Activated CD4-positive, alpha-beta T cell treated with anti-CD3 and anti-CD28 coated beads for 48 hours (primary cell): ENCODE results near the gene RNASEH1.

ENCODE experiments used
- DNase-seq: peaks from one replicate; pipeline ENCODE4 v3.0.0-alpha.2; 2020

Gene RNASEH1

GRCh38 chr2:3558205-3559014 is at the start of gene RNASEH1:
TSS of gene RNASEH1 (minus strand) at chr2:3558333. CDS start at chr2:3558260, 73 bp downstream.
- peak; percentile 99 for DNase-seq

DNA sequence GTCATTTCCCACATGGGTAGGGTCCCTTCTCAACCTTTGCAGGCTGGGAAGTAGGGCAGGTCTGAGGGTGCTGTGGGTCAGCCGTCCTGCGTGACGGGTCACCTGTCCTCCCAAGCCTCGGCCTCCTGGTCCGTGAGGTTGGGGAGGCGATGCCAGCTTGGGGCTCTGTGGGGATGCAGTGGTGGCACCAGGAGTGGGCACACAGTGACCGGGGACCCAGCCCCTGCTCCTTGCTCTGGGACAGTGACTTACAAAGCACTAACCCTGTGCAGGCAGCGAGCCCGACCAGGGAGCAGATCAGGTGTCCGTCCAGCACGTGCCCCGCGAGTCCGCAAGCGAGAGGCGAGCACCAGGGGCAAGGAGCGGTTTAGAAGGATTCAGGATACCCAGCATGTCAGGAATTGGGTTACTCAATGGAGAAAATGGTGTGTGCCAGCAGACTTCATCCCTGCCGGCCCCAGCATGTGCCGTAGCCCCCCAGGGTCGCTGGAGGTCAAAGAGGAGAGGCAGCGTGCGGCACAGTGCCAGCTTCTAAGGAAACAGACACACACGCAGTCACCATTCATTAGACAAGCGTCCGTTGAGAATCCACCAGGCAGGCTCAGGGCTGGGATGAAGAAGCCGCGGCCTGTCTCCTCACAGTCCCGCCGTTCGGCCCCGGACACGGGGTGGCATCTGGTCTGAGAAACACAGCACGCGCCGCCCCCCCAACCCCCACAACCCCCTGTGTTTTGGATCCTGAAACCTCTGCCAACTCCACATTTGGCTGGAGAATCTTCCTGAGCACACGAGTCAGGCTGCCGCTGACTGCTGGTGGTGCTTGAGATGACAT is 48.5 kb upstream of the RNASEH1 start:
- no peak for DNase-seq

DNA sequence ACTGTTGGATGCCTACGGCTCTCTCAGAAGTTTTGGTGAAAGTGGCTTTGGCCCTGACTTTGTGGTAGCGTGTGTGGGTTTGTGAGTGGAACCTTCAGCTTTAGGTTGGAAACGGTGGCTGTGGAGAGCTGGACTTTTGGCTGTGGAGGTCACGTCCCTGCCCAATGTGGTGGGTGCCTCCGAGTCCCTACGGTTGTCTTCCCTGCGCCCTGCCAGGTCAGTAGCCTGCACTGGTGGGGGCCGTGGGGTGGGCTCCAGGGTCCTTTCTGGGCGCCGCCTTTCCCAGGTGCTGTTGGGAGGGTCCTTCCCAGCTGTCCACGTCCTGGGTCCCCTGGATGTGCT is 47.9 kb upstream of the RNASEH1 start:
- no peak for DNase-seq

GRCh38 chr2:3604991-3605961 is 47.1 kb upstream of the RNASEH1 start:
- no peak for DNase-seq

DNA sequence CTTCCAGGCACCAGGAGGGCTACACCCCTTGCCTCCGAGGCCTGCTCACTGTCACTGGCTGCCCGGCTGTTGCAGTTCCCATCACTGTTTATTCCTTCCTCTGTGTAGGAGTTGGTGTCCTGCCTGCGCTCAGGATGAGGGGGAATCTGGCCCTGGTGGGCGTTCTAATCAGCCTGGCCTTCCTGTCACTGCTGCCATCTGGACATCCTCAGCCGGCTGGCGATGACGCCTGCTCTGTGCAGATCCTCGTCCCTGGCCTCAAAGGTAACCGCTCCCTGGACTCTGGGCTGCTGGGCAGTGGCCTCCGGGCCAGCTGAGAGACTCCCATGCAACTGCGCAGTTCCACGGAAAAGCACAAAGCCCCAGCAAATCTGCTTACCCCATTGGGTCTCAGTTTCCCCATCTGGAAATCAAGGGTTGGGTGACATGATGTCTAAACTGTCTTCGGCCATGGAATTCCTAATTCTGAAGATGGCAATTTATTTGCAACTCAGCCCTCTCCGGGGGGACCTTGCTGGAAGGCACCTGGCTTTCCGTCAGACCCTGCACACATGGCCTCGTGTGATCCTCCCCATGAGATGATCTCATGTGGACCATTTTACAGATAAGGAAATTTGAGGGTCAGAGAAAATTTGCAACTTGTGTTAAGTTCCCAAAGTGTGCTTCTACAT is 46.2 kb upstream of the RNASEH1 start:
- DNase-seq = no peak

- no peak for DNase-seq
These were observed 45.5 kb upstream of the RNASEH1 start for GRCh38 chr2:3603536-3604206.

DNA sequence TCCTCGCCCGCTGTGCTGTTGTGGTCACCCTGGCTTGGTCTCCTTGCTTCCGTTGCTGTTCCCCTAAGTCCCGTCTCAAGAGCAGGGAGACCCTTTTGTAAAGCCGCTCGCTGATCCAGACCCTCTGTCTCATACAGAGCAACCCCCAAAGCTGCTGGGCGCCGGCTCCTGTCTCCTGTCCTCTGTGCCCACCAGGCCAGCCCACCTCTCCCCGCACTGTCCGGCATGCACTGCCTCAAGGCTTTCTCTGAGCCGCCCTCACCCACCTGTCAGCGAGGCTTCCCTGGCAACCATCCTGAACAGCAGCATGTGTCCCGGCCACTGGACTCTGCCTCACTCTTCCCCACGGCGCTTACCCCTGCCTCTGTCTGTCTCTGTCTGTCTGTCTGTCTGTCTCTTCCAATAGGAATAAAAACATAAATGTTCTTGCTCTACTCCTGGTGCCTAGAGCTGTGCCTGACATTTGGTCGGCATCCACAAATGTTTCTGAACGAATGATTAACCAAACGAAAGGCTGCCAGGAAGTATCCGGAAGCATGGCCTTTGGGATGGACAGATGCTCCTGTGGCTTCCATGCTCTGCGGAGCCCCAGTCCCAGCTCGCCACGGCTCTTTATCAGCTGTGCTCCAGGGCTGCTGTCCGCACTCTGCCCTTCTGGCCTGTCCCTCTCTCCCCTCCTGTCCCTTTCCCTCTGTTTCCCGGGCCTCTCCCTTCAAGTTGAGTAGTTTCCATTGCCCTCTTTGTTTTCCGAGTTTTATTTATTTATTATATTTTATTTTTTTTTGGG is 44.6 kb upstream of the RNASEH1 start:
- no peak for DNase-seq

- DNase-seq = no peak
These were observed 43.6 kb upstream of the RNASEH1 start for GRCh38 chr2:3601561-3602271.

DNA sequence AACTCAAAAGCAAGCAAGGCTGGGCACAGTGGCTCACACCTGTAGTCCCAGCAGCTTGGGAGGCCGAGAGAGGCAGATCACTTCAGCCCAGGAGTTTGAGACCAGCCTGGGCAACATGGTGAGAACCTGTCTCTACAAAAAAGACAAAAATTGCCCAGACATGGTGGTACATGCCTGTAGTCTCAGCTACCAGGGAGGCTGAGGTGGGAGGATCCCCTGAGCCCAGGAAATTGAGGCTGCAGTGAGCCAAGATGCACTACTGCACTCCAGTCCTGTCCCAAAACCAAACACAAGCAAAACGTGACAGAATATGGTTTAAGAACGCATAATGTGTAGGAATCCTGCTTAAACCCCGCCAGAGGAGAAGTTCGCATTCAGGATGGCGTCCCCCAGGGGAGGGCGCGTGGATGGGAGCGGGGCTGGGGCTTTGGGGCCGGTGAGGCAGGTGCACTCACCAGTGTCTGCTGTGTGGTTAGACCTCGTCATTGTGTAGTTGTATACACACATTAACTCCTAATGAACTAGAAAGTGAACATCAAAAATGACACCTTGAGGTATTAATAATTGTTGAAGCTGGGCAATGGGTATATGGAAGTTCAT is 42.2 kb upstream of the RNASEH1 start:
- DNase-seq = no peak

GRCh38 chr2:3598912-3599854 is 41.0 kb upstream of the RNASEH1 start:
- no peak for DNase-seq

DNA sequence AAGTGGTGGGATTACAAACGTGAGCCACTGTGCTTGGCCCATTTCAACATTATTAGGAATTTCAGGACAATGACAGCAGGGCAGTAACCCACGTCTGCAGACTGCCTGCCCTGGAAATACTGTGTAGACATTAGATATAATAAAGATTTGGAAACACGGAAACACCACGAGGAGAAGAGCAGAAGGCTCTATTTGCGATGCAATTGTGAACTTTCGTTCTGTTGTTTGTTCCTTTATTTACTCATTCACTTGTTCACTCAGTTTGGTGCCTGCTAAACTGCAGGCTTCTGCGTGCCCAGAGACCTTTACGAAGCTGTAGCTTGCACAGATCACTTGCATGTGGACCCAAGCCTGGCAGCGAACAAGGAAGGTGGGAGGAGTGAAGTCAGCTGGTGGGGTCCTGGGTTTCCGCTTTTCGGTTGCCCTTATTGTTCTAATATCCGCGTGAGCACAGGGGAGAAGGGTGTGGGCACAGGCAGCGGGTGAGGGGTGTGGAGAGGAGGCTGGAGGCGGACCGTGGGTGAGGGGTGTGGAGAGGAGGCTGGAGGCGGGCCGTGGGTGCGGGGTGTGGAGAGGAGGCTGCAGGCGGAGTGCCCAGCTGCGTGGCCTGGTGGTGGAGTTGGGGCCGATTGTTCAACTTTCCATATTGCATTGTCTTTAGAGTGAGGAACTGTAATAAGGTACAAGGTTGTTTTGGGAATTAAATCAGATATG is 40.2 kb upstream of the RNASEH1 start:
- no peak for DNase-seq

GRCh38 chr2:3597567-3597966 is 39.4 kb upstream of the RNASEH1 start:
- DNase-seq = peak; percentile 38

- no peak for DNase-seq
These were observed 38.8 kb upstream of the RNASEH1 start for GRCh38 chr2:3596901-3597417.

DNA sequence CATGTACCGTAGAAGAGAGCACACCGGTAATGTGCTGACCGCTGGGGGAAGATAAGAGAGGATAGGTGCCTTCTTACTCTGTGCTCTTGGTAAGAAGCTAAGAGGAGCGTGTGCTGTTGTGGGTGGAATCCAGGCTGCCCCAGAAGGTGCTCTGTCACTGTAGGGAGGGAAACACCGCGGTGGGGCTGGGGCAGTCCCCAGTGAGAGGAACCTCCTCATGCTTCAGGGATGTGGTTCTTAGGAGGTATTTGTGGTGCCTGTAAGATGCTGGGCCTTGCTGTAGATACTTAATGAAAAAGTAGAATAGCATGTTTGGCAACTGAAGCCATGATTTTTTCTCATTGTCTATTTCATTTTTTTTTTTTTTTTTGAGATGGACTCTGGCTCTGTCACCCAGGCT is 37.9 kb upstream of the RNASEH1 start:
- peak; percentile 73 for DNase-seq

DNA sequence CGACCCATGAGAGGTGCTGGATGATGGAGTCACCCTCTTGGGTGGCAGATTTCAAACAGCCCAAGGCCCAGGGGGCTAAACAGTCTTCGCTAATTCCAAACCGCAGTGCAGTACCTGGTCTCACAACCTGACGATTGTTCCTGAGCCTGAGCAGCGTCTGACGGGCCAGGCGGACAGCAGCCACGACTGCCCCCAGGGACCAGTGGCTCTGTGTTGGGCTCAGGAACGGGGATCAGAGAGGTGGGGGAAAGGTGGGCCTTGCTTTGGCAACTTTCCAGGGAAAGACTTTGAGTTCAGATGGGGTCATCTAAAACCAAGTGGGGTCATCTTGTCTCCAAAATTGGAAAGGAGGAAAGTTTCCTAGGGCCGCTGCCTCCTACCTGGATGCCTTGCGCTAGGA is 37.3 kb upstream of the RNASEH1 start:
- DNase-seq = no peak

GRCh38 chr2:3594493-3595281 is 36.6 kb upstream of the RNASEH1 start, which contains the start of gene COLEC11:
TSS of gene COLEC11 (plus strand) at chr2:3595112. CDS start at chr2:3604341, 9,229 bp downstream.
- no peak for DNase-seq

- no peak for DNase-seq
These were observed 31.0 kb upstream of the RNASEH1 start for GRCh38 chr2:3589086-3589485.
